ENCODE measurements around the gene SBDS.

Gene SBDS

GRCh38 chr7:66937940-66938339 is 57.4 kb downstream of the SBDS start:
- no peak for DNase-seq (ENCODE audit: low spot score)

All from germinal center (tissue), 1 donor.